22Rv1 (cell line): ENCODE results near the gene IGF1R.

ENCODE experiments used
- CTCF ChIP-seq: fragments of 450-650 bp; IDR thresholded peaks from 2 replicates; pipeline ENCODE4 v1.5.1; 2017; ENCODE audit warnings: mild to moderate bottlenecking
- ZFX ChIP-seq: fragments of 450-650 bp; IDR thresholded peaks from 2 replicates; pipeline ENCODE4 v1.6.1; 2017; ENCODE audit warnings: antibody characterized with exemption, borderline replicate concordance

- TF ChIP-seq CTCF, result no peak
- TF ChIP-seq ZFX, result no peak
Measured at GRCh38 chr15:98777426-98777825, 129.1 kb downstream of the IGF1R start.
